ENCODE data around the gene ANKS1B. TPM values are rescaled to one million over a fixed set of nuclear protein-coding genes. Genes with fewer than 3 reads are reported as not detected.

The ANKS1B gene
- total and polyA plus RNA-seq, 9 donors = 1.4 to 5.6 (median 2.7) TPM

DNA sequence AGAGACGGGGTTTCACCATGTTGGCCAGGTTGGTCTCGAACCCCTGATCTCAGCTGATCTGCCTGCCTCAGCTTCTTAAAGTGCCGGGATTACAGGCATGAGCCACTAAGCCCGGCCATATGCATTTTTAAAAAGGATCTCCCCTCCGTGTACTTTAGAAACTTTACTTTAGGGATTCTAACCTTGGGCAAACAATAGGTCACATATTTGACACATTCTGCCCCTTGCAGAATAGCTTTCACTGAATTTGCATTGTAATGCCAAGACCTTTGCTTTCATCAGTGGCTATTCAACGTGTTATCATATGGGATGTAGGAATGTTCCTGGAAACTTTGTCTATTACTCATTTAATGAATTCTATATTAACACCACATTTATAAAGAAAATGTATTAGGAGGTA, 11.4 kb upstream of the ANKS1B start:
- Histone ChIP-seq H3K4me1 (ENCODE audit: control insufficient read depth, insufficient read depth, low read length) (no peaks in the 10 kb centered on the region), H3K27ac (ENCODE audit: low read length) (no peak overlapping the region), H3K4me3 (ENCODE audit: low read length) (no peak overlapping the region), H3K9me3 (replicated peaks; ENCODE audit: control insufficient read depth, low read depth, low read length) (no peaks in the 10 kb centered on the region), H3K36me3 (ENCODE audit: control insufficient read depth, insufficient read depth, low read length) (no peaks in the 10 kb centered on the region), H3K27me3 (ENCODE audit: control insufficient read depth, insufficient read depth, low read length) (no peaks in the 10 kb centered on the region)
- 89% methylated on average over 5 of the region's 6 CpGs for WGBS (ENCODE audit: insufficient coverage)
- DNase-seq = no peak

DNA sequence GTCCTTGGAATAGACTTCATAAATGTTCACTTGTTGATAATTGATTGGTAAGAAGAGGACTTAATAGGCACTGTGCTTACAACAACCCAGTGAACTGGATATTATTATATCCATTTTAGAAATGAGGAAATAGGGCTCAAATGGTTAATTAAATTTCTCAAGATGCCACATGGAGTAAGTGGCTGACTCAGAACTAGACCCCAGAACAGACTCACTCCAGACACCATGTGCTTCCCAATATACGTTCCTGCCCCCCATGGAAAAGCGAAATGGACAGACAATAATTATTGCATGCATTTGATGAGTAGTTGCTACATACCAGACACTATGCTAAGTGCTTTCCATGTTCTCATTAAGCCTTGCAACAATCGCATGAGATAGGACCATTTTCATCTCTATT, 895 bp upstream of the ANKS1B start:
- H3K27ac ChIP-seq (ENCODE audit: low read length) = no peak overlapping the region

DNA sequence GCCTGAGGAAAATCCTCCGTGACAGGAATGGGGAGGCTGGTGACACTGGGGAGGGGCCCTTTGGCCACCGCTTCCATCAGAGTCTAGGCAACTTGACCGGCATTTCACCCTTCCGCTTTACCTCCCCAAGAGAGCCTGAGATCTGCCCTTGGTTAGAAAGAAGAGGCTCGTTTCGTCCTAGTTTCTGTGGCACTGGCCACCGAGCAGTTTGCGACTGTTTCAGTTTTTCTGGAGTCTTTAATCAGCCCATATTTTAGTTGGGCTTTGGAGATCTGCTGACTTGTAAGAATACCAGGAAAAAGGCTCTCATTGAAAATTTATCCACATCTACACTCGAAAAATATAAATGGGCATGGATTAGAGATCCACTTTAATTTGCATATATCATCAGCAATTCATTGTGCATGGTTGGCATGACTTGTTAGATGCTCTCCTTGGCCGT, 414 bp upstream of the ANKS1B start:
- Histone ChIP-seq H3K9me3 (replicated peaks; ENCODE audit: control insufficient read depth, low read depth, low read length) (no peaks in the 10 kb centered on the region), H3K27me3 (ENCODE audit: control insufficient read depth, insufficient read depth, low read length) (peaks cover 15% of the 10 kb centered on the region), H3K4me3 (ENCODE audit: low read length) (peak overlapping the region; percentile 66), H3K4me1 (ENCODE audit: control insufficient read depth, insufficient read depth, low read length) (peaks cover 9% of the 10 kb centered on the region), H3K27ac (ENCODE audit: low read length) (no peak overlapping the region), H3K36me3 (ENCODE audit: control insufficient read depth, insufficient read depth, low read length) (no peaks in the 10 kb centered on the region)
- no peak for DNase-seq
- 0% methylated on average over 2 of the region's 10 CpGs for WGBS (ENCODE audit: insufficient coverage)

More for the DNA sequence above, 895 bp upstream of the ANKS1B start:
- H3K36me3 ChIP-seq (ENCODE audit: control insufficient read depth, insufficient read depth, low read length) = no peaks in the 10 kb centered on the region
- H3K27me3 ChIP-seq (ENCODE audit: control insufficient read depth, insufficient read depth, low read length) = peaks cover 15% of the 10 kb centered on the region
- H3K4me1 ChIP-seq (ENCODE audit: control insufficient read depth, insufficient read depth, low read length) = peaks cover 9% of the 10 kb centered on the region
- H3K9me3 ChIP-seq (replicated peaks; ENCODE audit: control insufficient read depth, low read depth, low read length) = no peaks in the 10 kb centered on the region
- WGBS (ENCODE audit: insufficient coverage) = no CpG with 5 or more reads among the region's 3 CpGs
- no peak overlapping the region for H3K4me3 ChIP-seq (ENCODE audit: low read length)
- no peak for DNase-seq

DNA sequence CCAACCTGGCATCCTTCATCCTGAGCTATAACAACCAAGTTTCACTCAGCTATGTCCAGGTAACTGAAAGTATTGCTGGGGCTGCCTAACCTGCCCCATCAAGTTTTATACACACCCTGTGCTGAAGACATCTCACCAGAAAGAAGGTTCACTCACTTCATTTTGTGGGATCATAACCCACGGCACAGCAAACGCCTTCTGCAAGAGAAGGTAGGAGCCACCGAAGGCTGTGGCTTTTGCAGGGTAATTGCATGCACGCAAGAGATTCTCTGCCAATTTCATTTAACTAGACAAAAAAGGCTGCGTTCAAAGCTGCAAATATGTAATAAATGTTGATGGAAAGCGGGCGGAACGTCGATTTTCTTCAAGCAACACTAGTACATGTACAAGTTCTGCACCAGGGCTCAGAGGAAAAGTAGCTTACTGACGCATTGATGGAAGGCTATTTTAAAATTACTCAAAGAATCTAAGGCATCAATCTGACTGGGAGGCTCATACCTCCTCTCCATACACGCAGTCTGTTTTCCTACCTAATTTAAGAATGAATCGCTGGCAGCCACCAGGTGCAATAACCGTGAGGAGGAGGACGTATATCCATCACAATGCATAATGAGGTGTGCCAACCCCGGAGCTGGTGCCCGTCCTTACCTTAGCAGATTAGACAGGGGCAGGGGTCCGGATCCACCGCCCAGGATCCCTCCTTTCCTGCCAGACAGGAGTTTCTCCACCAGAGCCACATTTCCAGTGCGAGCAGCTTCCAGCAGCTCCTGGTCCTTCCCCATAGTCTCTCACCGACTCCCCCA, 1.1 kb downstream of the ANKS1B start:
- Histone ChIP-seq H3K4me1 (ENCODE audit: control insufficient read depth, insufficient read depth, low read length) (peaks cover 9% of the 10 kb centered on the region), H3K9me3 (replicated peaks; ENCODE audit: control insufficient read depth, low read depth, low read length) (no peaks in the 10 kb centered on the region), H3K27ac (ENCODE audit: low read length) (no peak overlapping the region), H3K27me3 (ENCODE audit: control insufficient read depth, insufficient read depth, low read length) (peaks cover 15% of the 10 kb centered on the region), H3K36me3 (ENCODE audit: control insufficient read depth, insufficient read depth, low read length) (no peaks in the 10 kb centered on the region), H3K4me3 (ENCODE audit: low read length) (peak overlapping the region; percentile 57)
- WGBS (ENCODE audit: insufficient coverage) = 2% methylated on average over 7 of the region's 20 CpGs
- peak; percentile 3 for DNase-seq

DNA sequence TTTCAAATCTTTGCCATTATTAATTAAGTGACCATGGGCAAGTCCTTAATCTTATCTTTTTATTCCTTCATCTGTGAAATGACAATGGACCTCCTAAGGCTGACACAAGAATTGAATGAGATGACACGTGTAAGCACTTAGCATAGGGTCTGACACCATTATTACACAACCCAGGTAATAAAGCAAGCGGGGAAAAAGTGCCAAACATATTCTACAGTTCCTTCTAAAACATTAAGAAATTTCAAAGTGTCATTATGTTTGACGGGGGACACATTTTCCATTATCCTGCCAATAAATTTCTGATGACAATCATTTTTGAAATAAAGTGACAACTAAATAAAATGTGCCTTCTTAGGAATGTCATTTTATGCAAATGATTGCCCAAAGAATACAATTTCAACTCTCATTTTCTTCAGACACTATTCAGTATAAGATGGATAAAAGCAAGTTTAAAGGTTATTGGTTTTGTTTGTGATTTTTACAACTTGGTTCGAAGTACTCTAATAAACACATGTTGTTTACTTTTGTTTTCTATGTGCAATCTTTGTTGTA, 3.0 kb downstream of the ANKS1B start:
- Histone ChIP-seq H3K4me3 (ENCODE audit: low read length) (no peak overlapping the region), H3K4me1 (ENCODE audit: control insufficient read depth, insufficient read depth, low read length) (peaks cover 9% of the 10 kb centered on the region), H3K9me3 (replicated peaks; ENCODE audit: control insufficient read depth, low read depth, low read length) (no peaks in the 10 kb centered on the region), H3K27ac (ENCODE audit: low read length) (no peak overlapping the region), H3K36me3 (ENCODE audit: control insufficient read depth, insufficient read depth, low read length) (no peaks in the 10 kb centered on the region), H3K27me3 (ENCODE audit: control insufficient read depth, insufficient read depth, low read length) (peaks cover 15% of the 10 kb centered on the region)
- no peak for DNase-seq
- WGBS (ENCODE audit: insufficient coverage) = no CpG with 5 or more reads among the region's 4 CpGs

DNA sequence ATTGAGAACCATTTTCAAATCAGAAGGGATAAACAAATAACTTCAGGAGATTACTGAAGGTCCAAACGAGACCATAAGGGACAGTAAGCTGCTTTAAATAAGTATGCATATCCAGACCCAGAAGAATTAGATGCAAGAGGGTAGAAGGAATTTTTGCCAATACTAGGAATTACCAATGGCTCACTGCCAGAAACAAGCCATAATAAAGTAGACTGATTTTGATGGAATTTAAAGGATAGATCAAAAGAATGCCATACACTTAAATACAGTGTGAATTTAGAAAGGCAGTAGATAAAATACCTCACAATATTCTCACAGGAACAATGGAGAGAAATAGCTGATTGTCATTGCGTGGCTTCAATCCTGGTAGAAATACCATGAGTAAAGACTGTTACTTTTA, 5.3 kb downstream of the ANKS1B start:
- Histone ChIP-seq H3K9me3 (replicated peaks; ENCODE audit: control insufficient read depth, low read depth, low read length) (no peaks in the 10 kb centered on the region), H3K27me3 (ENCODE audit: control insufficient read depth, insufficient read depth, low read length) (peaks cover 10% of the 10 kb centered on the region), H3K36me3 (ENCODE audit: control insufficient read depth, insufficient read depth, low read length) (no peaks in the 10 kb centered on the region), H3K27ac (ENCODE audit: low read length) (no peak overlapping the region), H3K4me3 (ENCODE audit: low read length) (no peak overlapping the region), H3K4me1 (ENCODE audit: control insufficient read depth, insufficient read depth, low read length) (peaks cover 3% of the 10 kb centered on the region)
- no peak for DNase-seq
- no CpG with 5 or more reads among the region's 2 CpGs for WGBS (ENCODE audit: insufficient coverage)

DNA sequence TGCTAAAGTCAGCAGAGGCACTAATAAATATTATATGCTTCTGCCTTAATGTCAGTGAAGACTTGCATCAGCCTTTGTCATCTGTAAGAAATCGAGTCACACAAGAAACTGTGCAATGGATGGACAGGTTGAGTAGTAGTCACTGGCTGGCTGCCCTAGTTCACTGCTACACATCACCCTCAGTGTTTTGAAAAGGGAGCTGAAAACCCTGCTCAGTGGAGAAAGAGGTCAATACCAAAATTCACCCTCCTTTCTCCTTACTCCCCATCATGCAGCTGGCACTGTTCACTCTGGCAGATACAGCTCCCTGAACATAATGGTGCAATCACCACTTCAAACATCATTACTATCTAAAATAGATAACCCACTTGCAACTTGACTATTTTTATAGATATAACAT, 6.6 kb downstream of the ANKS1B start:
- DNase-seq = no peak
- no peak overlapping the region for H3K27ac ChIP-seq (ENCODE audit: low read length)
- no peaks in the 10 kb centered on the region for H3K4me1 ChIP-seq (ENCODE audit: control insufficient read depth, insufficient read depth, low read length)
- H3K27me3 ChIP-seq (ENCODE audit: control insufficient read depth, insufficient read depth, low read length) = no peaks in the 10 kb centered on the region
- no peaks in the 10 kb centered on the region for H3K36me3 ChIP-seq (ENCODE audit: control insufficient read depth, insufficient read depth, low read length)
- H3K4me3 ChIP-seq (ENCODE audit: low read length) = no peak overlapping the region
- no CpG with 5 or more reads among the region's 1 CpG for WGBS (ENCODE audit: insufficient coverage)
- peaks cover under 1% of the 10 kb centered on the region for H3K9me3 ChIP-seq (replicated peaks; ENCODE audit: control insufficient read depth, low read depth, low read length)

DNA sequence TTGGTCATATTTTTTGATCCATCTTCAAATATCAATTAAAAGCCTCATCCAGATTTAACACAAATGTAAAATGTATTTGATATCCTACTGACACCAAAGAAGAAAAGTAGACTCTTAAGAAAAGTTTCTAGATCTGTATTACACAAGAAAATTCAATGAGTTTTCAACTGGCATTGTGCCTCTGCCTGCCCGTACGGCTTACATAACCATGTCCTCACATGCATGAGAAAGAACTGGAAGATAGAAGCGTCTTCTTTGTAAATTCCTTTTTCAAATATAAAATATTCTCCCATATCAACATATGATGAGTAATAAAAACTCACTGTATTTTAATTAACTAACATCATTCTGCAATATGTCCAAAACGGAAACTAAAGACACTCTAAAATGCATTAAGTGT, 7.2 kb downstream of the ANKS1B start:
- Histone ChIP-seq H3K27ac (ENCODE audit: low read length) (no peak overlapping the region), H3K36me3 (ENCODE audit: control insufficient read depth, insufficient read depth, low read length) (no peaks in the 10 kb centered on the region), H3K4me1 (ENCODE audit: control insufficient read depth, insufficient read depth, low read length) (no peaks in the 10 kb centered on the region), H3K9me3 (replicated peaks; ENCODE audit: control insufficient read depth, low read depth, low read length) (peaks cover 3% of the 10 kb centered on the region), H3K27me3 (ENCODE audit: control insufficient read depth, insufficient read depth, low read length) (no peaks in the 10 kb centered on the region), H3K4me3 (ENCODE audit: low read length) (no peak overlapping the region)
- WGBS (ENCODE audit: insufficient coverage) = no CpG with 5 or more reads among the region's 4 CpGs
- no peak for DNase-seq

DNA sequence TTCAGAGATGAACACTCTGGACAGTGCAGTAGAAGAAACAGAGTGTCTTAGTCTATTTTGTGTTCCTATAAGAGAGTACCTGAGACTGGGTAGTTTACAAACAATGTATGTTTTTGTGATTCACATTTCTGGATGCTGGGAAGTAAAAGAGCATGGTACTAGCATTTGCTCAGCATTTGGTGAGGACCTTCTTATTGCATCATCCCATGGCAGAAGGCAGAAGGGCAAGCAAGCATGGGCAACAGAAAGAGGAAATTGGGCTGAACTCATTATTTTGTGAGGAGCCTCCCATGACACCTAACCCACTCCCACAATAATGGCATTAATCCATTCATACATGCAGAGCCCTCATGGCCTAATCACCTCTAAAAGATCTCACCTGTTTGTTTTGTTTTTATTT, 8.0 kb downstream of the ANKS1B start:
- Histone ChIP-seq H3K36me3 (ENCODE audit: control insufficient read depth, insufficient read depth, low read length) (no peaks in the 10 kb centered on the region), H3K27ac (ENCODE audit: low read length) (no peak overlapping the region), H3K9me3 (replicated peaks; ENCODE audit: control insufficient read depth, low read depth, low read length) (peaks cover 3% of the 10 kb centered on the region), H3K27me3 (ENCODE audit: control insufficient read depth, insufficient read depth, low read length) (no peaks in the 10 kb centered on the region), H3K4me3 (ENCODE audit: low read length) (no peak overlapping the region), H3K4me1 (ENCODE audit: control insufficient read depth, insufficient read depth, low read length) (no peaks in the 10 kb centered on the region)
- no peak for DNase-seq

DNA sequence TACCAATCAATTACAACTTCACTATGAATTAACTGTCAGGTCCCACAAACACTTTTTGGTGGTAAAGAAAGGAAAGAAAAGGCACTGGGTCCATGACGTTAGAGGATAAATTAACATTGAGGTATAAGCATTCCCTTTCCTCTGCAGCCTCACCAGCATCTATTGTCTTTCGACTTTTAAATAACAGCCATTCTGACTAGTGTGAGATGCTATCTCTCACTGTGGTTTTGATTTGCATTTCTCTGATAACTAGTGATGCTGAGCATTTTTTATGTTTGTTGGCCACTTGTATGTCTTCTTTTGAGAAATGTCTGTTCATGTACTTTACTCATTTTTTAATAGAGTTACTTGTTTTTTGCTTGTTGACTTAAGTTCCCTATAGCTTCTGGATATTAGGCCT, 9.4 kb downstream of the ANKS1B start:
- Histone ChIP-seq H3K4me1 (ENCODE audit: control insufficient read depth, insufficient read depth, low read length) (no peaks in the 10 kb centered on the region), H3K36me3 (ENCODE audit: control insufficient read depth, insufficient read depth, low read length) (no peaks in the 10 kb centered on the region), H3K4me3 (ENCODE audit: low read length) (no peak overlapping the region), H3K27ac (ENCODE audit: low read length) (no peak overlapping the region), H3K9me3 (replicated peaks; ENCODE audit: control insufficient read depth, low read depth, low read length) (peaks cover 3% of the 10 kb centered on the region), H3K27me3 (ENCODE audit: control insufficient read depth, insufficient read depth, low read length) (no peaks in the 10 kb centered on the region)
- no peak for DNase-seq
- WGBS (ENCODE audit: insufficient coverage) = no CpG with 5 or more reads among the region's 2 CpGs

Measured in muscle of leg (tissue), 11 donors.